ENCODE measurements around the gene JTB.

The JTB gene

GRCh38 chr1:153936011-153936802, 41.3 kb downstream of the JTB start:
- in situ Hi-C loops (cut with MboI; ENCODE audit: low sequenced_read_pairs), result no loop called here

GRCh38 chr1:153934746-153935145, 42.7 kb downstream of the JTB start:
- in situ Hi-C loops (cut with MboI; ENCODE audit: low sequenced_read_pairs), result no loop called here

GRCh38 chr1:153933955-153934354, 43.5 kb downstream of the JTB start:
- in situ Hi-C loops (cut with MboI; ENCODE audit: low sequenced_read_pairs), result no loop called here

GRCh38 chr1:153933430-153933829, 44.0 kb downstream of the JTB start:
- in situ Hi-C loops (cut with MboI; ENCODE audit: low sequenced_read_pairs), result no loop called here

- in situ Hi-C loops (cut with MboI; ENCODE audit: low sequenced_read_pairs), result no loop called here
These were observed 45.0 kb downstream of the JTB start for GRCh38 chr1:153932156-153933131.

- in situ Hi-C loops (cut with MboI; ENCODE audit: low sequenced_read_pairs), result no loop called here
These were observed 47.2 kb downstream of the JTB start for GRCh38 chr1:153929981-153930948.

- in situ Hi-C loops (cut with MboI; ENCODE audit: low sequenced_read_pairs), result no loop called here
These were observed 48.0 kb downstream of the JTB start for GRCh38 chr1:153929426-153929825.

- in situ Hi-C loops (cut with MboI; ENCODE audit: low sequenced_read_pairs), result no loop called here
These were observed 48.6 kb downstream of the JTB start for GRCh38 chr1:153928791-153929341.

GRCh38 chr1:153928245-153928644, 49.2 kb downstream of the JTB start:
- in situ Hi-C loops (cut with MboI; ENCODE audit: low sequenced_read_pairs), result no loop called here

GRCh38 chr1:153926405-153926804, 51.1 kb downstream of the JTB start:
- in situ Hi-C loops (cut with MboI; ENCODE audit: low sequenced_read_pairs), result no loop called here

Data from HL-60/S4 treated with phorbol 12-myristate 13-acetate at 8.2 ng/mL for 4 days and 3 days (cell line).